MV-4-11 (cell line): ENCODE measurements around the gene TUFT1.
"Not testable (repeated sequence)": the region's sequence is repeated elsewhere in the genome, so short reads cannot be mapped to it uniquely, and the experiment has no call there.

Source experiments
- DNase-seq: peaks from one replicate; lab custom pipeline; 2025; lab: John Stamatoyannopoulos, UW

Gene TUFT1

GRCh38 chr1:151581451-151581850 is 41.3 kb downstream of the TUFT1 start:
- DNase-seq: no peak

- DNase-seq: no peak
These were observed 41.8 kb downstream of the TUFT1 start for GRCh38 chr1:151581921-151582320.

- no peak for DNase-seq
These were observed 43.7 kb downstream of the TUFT1 start for GRCh38 chr1:151583796-151584195.

DNA sequence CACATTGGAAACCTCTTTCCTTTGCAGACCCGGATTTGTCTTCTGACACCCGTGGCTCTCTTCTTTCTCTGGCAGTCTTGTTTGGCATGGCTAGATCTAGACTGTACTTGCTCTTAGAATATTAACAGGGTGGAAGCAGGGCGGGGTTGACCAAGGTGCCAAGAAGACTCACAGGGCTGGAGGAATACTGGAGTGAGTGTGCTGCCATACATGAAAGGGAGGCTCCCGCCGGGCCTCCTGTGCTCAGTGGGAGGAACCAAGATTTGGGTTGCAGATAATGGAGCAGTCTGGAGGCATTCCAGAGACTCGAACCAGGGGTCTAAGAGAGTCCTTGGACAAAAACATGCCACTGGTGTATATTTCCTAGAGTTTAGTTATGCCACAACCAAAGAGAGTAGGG is 44.2 kb downstream of the TUFT1 start:
- DNase-seq: no peak

- DNase-seq: no peak
These were observed 44.7 kb downstream of the TUFT1 start for GRCh38 chr1:151584780-151585179.

GRCh38 chr1:151585622-151586021 is 45.5 kb downstream of the TUFT1 start:
- peak; percentile 70 for DNase-seq

DNA sequence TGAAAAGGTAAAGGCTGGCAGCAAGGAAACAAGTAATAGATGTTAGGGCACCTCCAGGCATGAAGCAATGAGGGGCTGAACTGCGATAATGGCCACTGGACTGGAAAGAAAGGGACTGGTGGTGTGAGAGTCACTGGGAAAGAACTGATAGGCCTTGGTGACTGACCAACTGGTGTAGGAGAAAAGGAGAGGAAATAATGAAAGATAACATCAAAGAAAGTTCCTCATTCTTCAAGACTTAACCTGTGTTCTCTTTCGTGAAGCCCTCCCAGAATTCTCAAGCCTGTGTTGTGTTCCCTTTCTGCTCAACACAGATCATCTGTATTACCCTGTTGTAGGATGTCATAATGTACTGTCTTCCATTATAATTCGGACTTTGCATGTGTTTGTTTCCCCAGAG is 50.9 kb downstream of the TUFT1 start:
- DNase-seq: no peak

DNA sequence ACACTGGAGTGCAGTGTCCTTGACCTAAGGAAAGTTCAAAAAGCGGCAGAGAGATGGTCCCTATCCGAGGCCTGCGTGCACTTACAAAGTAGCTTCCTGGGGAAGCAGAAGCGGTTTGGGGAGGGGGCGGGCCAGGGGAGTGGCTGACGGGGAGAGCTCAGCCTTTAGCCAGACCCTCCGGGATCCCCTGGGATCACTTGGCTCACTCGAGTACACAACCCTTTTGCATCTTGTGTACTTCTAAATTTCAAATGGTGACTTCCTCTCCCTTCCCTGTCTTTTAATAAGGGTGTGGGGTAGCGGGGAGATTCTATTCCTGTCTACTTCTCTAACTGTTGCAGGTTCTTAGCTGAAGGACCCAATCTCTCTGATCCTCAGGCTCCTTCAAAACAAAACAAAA is 53.6 kb downstream of the TUFT1 start:
- no peak for DNase-seq

DNA sequence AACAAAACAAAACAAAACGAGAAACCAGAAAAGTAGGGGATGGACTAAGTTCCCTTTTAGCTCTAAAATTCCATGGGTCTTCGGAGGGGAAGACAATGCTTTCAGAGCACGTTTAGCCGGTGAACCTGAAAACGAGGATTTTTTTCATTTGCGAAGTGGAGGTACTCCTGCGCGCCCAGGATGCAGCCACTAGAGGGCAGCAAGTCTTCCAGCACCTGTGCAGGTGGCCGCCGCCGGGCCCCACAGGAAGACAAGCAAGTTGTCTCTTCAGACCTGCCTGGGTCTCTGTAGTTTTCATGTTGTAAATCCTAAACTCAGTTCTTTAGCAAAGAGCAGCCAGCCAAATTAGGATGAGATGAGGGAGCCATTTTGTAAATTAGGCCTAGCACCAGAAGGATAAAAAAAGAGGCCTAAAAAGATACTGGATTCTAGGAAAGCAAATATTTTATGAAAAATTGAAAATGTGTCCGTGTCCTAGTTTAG is 54.1 kb downstream of the TUFT1 start:
- no peak for DNase-seq

- DNase-seq: no peak
These were observed 56.3 kb downstream of the TUFT1 start for GRCh38 chr1:151596166-151596953.

- not testable (repeated sequence) for DNase-seq
These were observed 62.4 kb downstream of the TUFT1 start for GRCh38 chr1:151602550-151602949.

- DNase-seq: no peak
These were observed 64.2 kb downstream of the TUFT1 start for GRCh38 chr1:151604291-151604690.

GRCh38 chr1:151606384-151606783 is 66.3 kb downstream of the TUFT1 start:
- no peak for DNase-seq

GRCh38 chr1:151606857-151607256 is 66.7 kb downstream of the TUFT1 start:
- no peak for DNase-seq

DNA sequence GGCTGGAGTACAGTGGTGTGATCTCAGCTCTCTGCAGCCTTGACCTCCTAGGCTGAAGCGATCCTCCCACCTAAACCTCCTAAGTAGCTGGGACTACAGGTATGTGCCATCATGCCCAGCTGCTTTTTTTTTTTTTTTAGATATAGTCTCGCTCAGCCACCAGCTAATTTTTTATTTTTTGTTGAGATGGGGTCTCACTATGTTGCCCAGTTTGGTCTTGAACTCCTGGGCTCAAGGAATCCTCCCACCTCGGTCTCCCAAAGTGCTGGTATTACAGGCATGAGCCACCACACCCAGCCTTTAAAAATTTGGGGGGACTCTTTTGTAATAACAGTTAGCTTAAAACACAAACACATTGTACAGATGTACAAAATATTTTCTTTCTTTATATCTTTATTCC is 70.0 kb downstream of the TUFT1 start:
- no peak for DNase-seq

- DNase-seq: peak; percentile 99
These were observed 71.2 kb downstream of the TUFT1 start for GRCh38 chr1:151611288-151611790.

GRCh38 chr1:151611832-151612500 is 71.9 kb downstream of the TUFT1 start, which contains the start of gene SNX27:
SNX27 (plus strand) TSS chr1:151612050; CDS start chr1:151612202, 152 bp downstream.
- DNase-seq: peak; percentile 87

DNA sequence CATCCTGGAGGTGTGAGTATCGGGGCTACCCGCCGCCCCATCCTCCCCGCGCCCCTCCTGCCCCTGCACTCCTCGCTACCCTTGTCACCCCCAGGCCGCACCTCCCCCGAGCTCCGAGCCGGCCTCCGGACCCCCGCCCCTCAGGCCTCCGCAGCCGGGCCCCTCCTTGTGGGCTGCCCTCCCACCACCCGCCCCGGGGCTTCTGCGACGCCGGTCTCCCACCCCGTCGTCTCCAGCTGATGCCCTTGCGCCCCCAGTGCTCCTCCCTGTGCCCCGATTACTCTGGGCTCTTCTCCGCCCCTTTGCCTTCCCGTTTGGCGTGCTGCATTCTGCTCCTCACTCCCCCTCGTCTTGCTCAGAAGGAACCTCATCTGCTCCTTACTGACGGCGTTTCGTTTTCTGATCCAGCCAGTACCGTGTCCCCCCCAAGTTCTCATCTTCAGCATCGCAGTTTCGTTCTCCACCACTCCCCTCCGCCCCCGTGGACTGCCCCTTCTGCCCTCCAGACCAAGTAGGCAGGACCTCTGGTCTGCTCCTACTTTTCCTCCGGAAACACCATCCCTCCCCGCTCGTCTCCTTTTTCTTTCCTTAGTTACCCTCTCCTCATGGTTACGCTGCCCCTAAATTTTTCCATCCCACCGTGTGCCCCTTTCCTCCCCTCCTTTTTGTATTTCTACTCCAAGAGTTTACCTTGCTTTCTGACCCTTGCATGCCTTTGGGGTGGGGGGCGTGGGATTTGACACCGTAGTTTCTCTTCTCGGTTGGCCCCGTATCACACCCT is 72.6 kb downstream of the TUFT1 start:
- DNase-seq: peak; percentile 22

- DNase-seq: no peak
These were observed 73.2 kb downstream of the TUFT1 start for GRCh38 chr1:151613282-151613780.

DNA sequence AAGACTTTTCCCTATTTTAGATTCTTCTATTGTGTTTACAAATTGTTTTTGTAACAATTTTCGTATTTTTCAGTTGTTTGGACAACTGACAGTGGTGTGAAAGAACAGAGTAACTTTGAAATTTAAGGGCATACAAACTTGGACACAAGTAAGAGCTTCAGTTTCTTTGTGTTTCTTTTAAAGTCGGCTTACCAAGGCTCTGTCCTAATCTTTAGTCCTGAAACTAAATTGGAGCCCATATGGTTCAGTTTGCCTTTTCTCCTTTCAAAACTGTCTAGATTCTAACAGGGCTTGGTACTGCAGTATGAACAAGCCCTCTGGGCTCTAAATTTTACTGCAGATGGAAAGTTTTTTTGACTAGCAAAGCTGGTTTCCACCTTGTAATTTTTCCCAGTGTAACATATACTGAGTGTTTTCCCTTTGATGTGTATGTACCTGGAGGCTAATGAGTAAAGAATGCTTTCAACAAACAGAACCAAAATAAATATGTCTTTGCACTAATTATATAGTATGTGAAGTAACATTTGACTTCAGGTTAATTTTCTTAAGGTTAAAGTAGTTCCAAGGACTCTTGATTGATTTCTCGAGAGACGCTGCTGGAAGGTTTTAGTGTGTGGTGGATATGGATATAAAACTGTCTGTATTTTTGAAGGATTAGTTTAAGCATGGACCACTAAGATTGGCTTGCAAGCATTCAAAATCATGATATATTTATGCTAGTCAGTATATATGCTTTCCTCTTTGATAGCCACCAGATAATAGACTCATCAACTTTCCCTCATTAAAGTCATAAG is 75.8 kb downstream of the TUFT1 start:
- no peak for DNase-seq

DNA sequence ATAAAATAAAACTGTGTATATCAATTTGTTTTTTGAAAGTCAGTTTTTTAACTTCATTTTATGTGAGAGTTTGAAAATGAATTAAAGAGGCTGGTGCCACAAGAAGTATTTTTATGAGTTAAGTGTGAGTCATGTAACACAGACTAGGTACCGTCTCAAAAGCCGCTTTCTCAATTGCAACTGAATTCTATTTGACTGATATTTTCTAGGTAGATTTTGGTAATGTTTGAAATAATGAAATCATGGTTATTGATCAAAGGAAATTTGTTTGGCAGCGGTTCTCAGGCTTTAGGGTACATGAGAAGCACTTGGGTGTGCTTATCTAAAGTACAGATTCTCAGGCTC is 76.4 kb downstream of the TUFT1 start:
- DNase-seq: no peak
